ENCODE results near the gene NTN5. TPM values are rescaled to one million over a fixed set of nuclear protein-coding genes. Genes with fewer than 3 reads are reported as not detected.

Gene NTN5
- total RNA-seq, 1 experiment from 2014 or later = 0.55 TPM

- Histone ChIP-seq H3K27ac (ENCODE audit: insufficient read length, low read depth, low read length) (no peak overlapping the region), H4K5ac (ENCODE audit: insufficient read length, low read depth, low read length) (no peak overlapping the region)
Measured at GRCh38 chr19:48617146-48617937, 55.5 kb downstream of the NTN5 start.

More at GRCh38 chr19:48617146-48617937, 55.5 kb downstream of the NTN5 start:
- H3K4me2 ChIP-seq (ENCODE audit: insufficient read depth, insufficient read length, low read length) = peak overlapping the region; percentile 87
- TF ChIP-seq CTCF (conservative IDR thresholded peaks at IDR 0.05) = no peak
- no peak overlapping the region for H2BK15ac ChIP-seq (ENCODE audit: low read depth, low read length)
- H2AFZ ChIP-seq (ENCODE audit: low read length) = no peak overlapping the region
- H4K8ac ChIP-seq (replicated peaks; ENCODE audit: insufficient read length, low read depth, low read length) = no peak overlapping the region
- H3K23ac ChIP-seq (ENCODE audit: insufficient read length, low read depth, low read length) = no peak overlapping the region
- peaks cover 40 to 59% (median 53%) of the 10 kb centered on the region in 3 experiments for H3K36me3 Mint-ChIP-seq (ENCODE audit: insufficient read depth in 1 of 3, low read depth in 3 of 3)
- no peak overlapping the region for H3K14ac ChIP-seq (ENCODE audit: insufficient read depth, low read length)
- peaks cover 4% of the 10 kb centered on the region for H3K79me1 ChIP-seq (ENCODE audit: insufficient read depth, low read depth, low read length, poor library complexity, severe bottlenecking)
- no peak overlapping the region for H3T11ph ChIP-seq (ENCODE audit: low read length)
- peaks cover 18% of the 10 kb centered on the region for H3K79me2 ChIP-seq (ENCODE audit: insufficient read depth, low read length)
- H3K9me3 ChIP-seq (ENCODE audit: control insufficient read depth, low read depth, low read length) = no peaks in the 10 kb centered on the region
- H3K27me3 Mint-ChIP-seq (ENCODE audit: low read depth) = no peaks in the 10 kb centered on the region; the same call in 1 of the 2 replicates
- H4K20me1 ChIP-seq (ENCODE audit: control insufficient read depth, insufficient read depth, insufficient read length) = no peaks in the 10 kb centered on the region
- WGBS (ENCODE audit: extremely low coverage, insufficient read length, low lambda C conversion rate) = no CpG with 5 or more reads among the region's 18 CpGs
- H2BK5ac ChIP-seq (ENCODE audit: insufficient read length, low read length) = no peak overlapping the region
- peak overlapping the region; percentile 96 to 100 (median 99); a peak in 6 of 7 replicates for H3K27ac Mint-ChIP-seq
- H2BK120ac ChIP-seq (ENCODE audit: low read depth, low read length, poor library complexity, severe bottlenecking) = no peak overlapping the region
- H3K4ac ChIP-seq (ENCODE audit: low read depth, low read length) = no peak overlapping the region
- no peak overlapping the region for H2BK12ac ChIP-seq (ENCODE audit: insufficient read length, low read depth, low read length)
- H4K91ac ChIP-seq (ENCODE audit: insufficient read length, low read depth, low read length) = no peak overlapping the region
- peaks cover 10% of the 10 kb centered on the region for H3K23me2 ChIP-seq (ENCODE audit: insufficient read length, low read depth, low read length, poor library complexity, severe bottlenecking)
- H3K4me1 ChIP-seq (ENCODE audit: insufficient read depth, low read length) = peaks cover 3% of the 10 kb centered on the region; the same call in 1 of the 2 replicates
- H3K56ac ChIP-seq (ENCODE audit: insufficient read length, low read depth, low read length) = no peak overlapping the region
- no peaks in the 10 kb centered on the region; a peak in 1 of 5 replicates for H3K9me3 Mint-ChIP-seq
- H3K9ac ChIP-seq (ENCODE audit: extremely low read depth, insufficient read length, low read length) = peak overlapping the region; percentile 99
- no peaks in the 10 kb centered on the region for H3K27me3 ChIP-seq (ENCODE audit: insufficient read depth, low read length)
- H2BK20ac ChIP-seq (ENCODE audit: low read depth, low read length, poor library complexity, severe bottlenecking) = no peak overlapping the region
- H3K4me3 Mint-ChIP-seq = peak overlapping the region; percentile 97 to 99
- H2AK5ac ChIP-seq (ENCODE audit: insufficient read length, low read length) = no peak overlapping the region
- peaks cover 40 to 54% of the 10 kb centered on the region in 2 experiments for H3K4me1 Mint-ChIP-seq
- peak; percentile 28 for DNase-seq
- H3K18ac ChIP-seq (ENCODE audit: insufficient read length, low read depth, low read length) = no peak overlapping the region
